HepG2 (cell line): ENCODE measurements around the gene TPX2. TPM values are rescaled to one million over a fixed set of nuclear protein-coding genes. Genes with fewer than 3 reads are reported as not detected.

ENCODE experiments used
- BRCA1 ChIP-seq: sonication (generic); formaldehyde crosslinking; IDR thresholded peaks from 2 replicates; pipeline ENCODE4 v1.4.0; 2020; ENCODE audit warnings: missing genetic modification reagents
- IRF2 ChIP-seq: IDR thresholded peaks from 2 replicates; pipeline ENCODE4 v1.6.1; 2018; ENCODE audit warnings: missing genetic modification reagents, missing compliant biosample characterization
- NCOA1 ChIP-seq: sonication (generic); formaldehyde crosslinking; IDR thresholded peaks from 2 replicates; pipeline ENCODE4 v1.9.0; 2021; ENCODE audit warnings: missing genetic modification reagents
- PRPF4 ChIP-seq: fragments of 200-400 bp; formaldehyde crosslinking; IDR thresholded peaks from 2 replicates; pipeline ENCODE4 v1.6.1; 2016; ENCODE audit warnings: low read length, low read depth; ENCODE audit not compliant: poor library complexity, severe bottlenecking
- ZNF121 ChIP-seq: sonication (generic); formaldehyde crosslinking; IDR thresholded peaks from 2 replicates; pipeline ENCODE4 v1.5.0; 2020; ENCODE audit warnings: mild to moderate bottlenecking, missing genetic modification reagents
- ZNF572 ChIP-seq: sonication (generic); formaldehyde crosslinking; IDR thresholded peaks from 2 replicates; pipeline ENCODE4 v1.5.1; 2020; ENCODE audit warnings: mild to moderate bottlenecking, missing genetic modification reagents
- ZNF652 ChIP-seq: IDR thresholded peaks from 2 replicates; pipeline ENCODE4 v1.6.1; 2016; ENCODE audit warnings: low read depth, borderline replicate concordance
- ZNF746 ChIP-seq: sonication (generic); formaldehyde crosslinking; IDR thresholded peaks from 2 replicates; pipeline ENCODE4 v1.8.0; 2022; ENCODE audit warnings: mild to moderate bottlenecking, missing genetic modification reagents
- polyA plus RNA-seq, 8 experiments: library from polyadenylated mRNA; depleted of rRNA in 3 of 8; stranded (reverse) in 7 of 8; unstranded in 1 of 8; fragments of >200 nt; fragmentation: Illumina TruSeq in 4 of 8; extraction: Trizol in 4 of 8; gene quantifications; 2 replicates each; pipeline versions ENCODE4 v1.2.1 to v1.2.3, GENCODE V29; 2011 to 2016; ENCODE audit warnings: low read depth in 4 of 8, missing spikeins in 1 of 8, mixed read lengths in 1 of 8; ENCODE audit not compliant: insufficient read depth in 1 of 8
- total RNA-seq, 5 experiments: library from RNA; depleted of rRNA; stranded (reverse); fragments of >200 nt; fragmentation: Illumina TruSeq; extraction: Trizol; gene quantifications; 2 replicates each; pipeline ENCODE4 v1.2.3, GENCODE V29; 2016; ENCODE audit warnings: low read depth in 1 of 5
- TF ChIP-seq, protein P1 (sequence below): sonication (generic); formaldehyde crosslinking; IDR thresholded peaks from 2 replicates; pipeline ENCODE4 v1.8.1; 2023; ENCODE audit warnings: mild to moderate bottlenecking, moderate library complexity, missing genetic modification reagents
- TF ChIP-seq, protein P2 (sequence below): sonication (generic); formaldehyde crosslinking; conservative IDR thresholded peaks from 2 replicates; pipeline ENCODE4 v1.8.1; 2023; ENCODE audit warnings: missing genetic modification reagents
- TF ChIP-seq, protein P3 (sequence below): sonication (generic); formaldehyde crosslinking; IDR thresholded peaks from 2 replicates; pipeline ENCODE4 v1.5.1; 2020; ENCODE audit warnings: mild to moderate bottlenecking, missing genetic modification reagents, moderate library complexity
- TF ChIP-seq, protein P4 (sequence below): IDR thresholded peaks from 2 replicates; pipeline ENCODE4 v1.6.1; 2012; ENCODE audit warnings: low read depth, low read length, improper control_type of control experiment
- TF ChIP-seq, protein P5 (sequence below): sonication (generic); formaldehyde crosslinking; IDR thresholded peaks from 2 replicates; pipeline ENCODE4 v1.9.0; 2021; ENCODE audit warnings: mild to moderate bottlenecking, missing genetic modification reagents

The TPX2 gene
- total and polyA plus RNA-seq, 2 of the 13 experiments (the other 11 are each of a cell fraction or from before 2014, with no cell fraction given) = 34.3 to 124 TPM

DNA sequence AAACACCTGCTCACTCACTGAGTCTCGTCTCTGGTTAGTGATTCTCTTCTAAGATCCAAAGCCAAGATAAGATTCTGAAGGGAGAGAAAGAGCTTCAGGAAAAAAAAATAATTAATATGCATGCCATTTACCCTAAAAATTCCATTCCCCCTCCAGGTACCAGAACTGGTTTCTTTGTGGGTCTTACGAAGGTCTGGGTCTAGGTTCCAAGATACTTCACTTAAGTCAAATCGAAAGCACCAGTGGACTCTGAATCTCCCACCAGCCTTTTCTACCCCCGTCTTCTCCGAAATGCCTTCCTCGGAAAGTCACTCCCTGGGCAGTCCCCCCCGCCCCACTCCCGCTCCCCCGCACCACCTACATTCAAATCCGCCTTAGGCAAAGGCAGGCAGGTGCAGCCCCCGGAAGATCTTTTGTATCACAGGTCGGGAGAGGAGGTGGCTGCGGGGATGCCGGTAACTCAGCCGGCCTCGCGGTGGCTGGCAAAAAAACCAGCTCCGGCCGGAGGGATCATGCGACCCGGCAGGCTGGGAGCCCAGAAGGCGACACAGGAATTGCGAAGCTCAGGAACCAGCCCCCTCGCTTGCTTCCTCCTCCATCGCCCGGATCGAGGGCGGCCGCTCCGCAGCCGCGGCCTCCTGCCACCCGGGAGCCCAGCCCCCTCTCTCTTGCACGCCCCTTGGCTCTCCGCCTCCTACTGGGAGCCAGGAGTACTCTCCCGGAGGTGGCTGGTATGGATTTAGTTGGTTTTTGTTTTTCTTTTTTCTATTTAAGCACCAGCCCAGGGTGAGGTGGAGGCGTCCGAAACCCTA, 16.6 kb upstream of the TPX2 start, which contains the start of gene BCL2L1 (continued):
- TF ChIP-seq, protein P1, sequence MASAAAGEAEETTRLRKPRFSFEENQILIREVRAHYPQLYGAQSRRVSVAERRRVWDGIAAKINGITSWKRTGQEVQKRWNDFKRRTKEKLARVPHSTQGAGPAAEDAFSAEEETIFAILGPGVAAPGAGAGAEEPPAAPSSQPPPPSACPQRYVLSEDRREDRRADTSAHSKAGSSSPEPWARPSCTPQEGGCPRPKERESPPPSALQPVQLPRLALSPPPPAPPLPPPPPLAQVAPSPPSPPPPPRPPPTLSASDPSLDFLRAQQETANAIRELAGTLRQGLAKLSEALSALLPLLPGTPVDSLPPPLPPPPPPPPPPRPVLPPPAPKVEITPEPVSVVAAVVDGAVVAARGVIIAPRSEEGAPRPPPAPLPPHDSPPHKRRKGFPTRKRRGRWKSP (CRISPR knock-in tag) = no peak
- peak; percentile 53; the same call in 1 of the 2 replicates for TF ChIP-seq IRF2 (CRISPR knock-in tag)
- TF ChIP-seq ZNF746 (CRISPR knock-in tag) = no peak
- TF ChIP-seq, protein P2, sequence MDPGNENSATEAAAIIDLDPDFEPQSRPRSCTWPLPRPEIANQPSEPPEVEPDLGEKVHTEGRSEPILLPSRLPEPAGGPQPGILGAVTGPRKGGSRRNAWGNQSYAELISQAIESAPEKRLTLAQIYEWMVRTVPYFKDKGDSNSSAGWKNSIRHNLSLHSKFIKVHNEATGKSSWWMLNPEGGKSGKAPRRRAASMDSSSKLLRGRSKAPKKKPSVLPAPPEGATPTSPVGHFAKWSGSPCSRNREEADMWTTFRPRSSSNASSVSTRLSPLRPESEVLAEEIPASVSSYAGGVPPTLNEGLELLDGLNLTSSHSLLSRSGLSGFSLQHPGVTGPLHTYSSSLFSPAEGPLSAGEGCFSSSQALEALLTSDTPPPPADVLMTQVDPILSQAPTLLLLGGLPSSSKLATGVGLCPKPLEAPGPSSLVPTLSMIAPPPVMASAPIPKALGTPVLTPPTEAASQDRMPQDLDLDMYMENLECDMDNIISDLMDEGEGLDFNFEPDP (CRISPR knock-in tag) = no peak
- TF ChIP-seq, protein P3, sequence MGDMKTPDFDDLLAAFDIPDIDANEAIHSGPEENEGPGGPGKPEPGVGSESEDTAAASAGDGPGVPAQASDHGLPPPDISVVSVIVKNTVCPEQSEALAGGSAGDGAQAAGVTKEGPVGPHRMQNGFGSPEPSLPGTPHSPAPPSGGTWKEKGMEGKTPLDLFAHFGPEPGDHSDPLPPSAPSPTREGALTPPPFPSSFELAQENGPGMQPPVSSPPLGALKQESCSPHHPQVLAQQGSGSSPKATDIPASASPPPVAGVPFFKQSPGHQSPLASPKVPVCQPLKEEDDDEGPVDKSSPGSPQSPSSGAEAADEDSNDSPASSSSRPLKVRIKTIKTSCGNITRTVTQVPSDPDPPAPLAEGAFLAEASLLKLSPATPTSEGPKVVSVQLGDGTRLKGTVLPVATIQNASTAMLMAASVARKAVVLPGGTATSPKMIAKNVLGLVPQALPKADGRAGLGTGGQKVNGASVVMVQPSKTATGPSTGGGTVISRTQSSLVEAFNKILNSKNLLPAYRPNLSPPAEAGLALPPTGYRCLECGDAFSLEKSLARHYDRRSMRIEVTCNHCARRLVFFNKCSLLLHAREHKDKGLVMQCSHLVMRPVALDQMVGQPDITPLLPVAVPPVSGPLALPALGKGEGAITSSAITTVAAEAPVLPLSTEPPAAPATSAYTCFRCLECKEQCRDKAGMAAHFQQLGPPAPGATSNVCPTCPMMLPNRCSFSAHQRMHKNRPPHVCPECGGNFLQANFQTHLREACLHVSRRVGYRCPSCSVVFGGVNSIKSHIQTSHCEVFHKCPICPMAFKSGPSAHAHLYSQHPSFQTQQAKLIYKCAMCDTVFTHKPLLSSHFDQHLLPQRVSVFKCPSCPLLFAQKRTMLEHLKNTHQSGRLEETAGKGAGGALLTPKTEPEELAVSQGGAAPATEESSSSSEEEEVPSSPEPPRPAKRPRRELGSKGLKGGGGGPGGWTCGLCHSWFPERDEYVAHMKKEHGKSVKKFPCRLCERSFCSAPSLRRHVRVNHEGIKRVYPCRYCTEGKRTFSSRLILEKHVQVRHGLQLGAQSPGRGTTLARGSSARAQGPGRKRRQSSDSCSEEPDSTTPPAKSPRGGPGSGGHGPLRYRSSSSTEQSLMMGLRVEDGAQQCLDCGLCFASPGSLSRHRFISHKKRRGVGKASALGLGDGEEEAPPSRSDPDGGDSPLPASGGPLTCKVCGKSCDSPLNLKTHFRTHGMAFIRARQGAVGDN (CRISPR knock-in tag) = no peak; the same call in 1 of the 2 replicates
- no peak for TF ChIP-seq NCOA1
- no peak for TF ChIP-seq ZNF572 (CRISPR knock-in tag)
- TF ChIP-seq, protein P4, sequence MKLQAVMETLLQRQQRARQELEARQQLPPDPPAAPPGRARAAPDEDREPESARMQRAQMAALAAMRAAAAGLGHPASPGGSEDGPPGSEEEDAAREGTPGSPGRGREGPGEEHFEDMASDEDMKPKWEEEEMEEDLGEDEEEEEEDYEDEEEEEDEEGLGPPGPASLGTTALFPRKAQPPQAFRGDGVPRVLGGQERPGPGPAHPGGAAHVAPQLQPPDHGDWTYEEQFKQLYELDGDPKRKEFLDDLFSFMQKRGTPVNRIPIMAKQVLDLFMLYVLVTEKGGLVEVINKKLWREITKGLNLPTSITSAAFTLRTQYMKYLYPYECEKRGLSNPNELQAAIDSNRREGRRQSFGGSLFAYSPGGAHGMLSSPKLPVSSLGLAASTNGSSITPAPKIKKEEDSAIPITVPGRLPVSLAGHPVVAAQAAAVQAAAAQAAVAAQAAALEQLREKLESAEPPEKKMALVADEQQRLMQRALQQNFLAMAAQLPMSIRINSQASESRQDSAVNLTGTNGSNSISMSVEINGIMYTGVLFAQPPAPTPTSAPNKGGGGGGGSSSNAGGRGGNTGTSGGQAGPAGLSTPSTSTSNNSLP = 0 out of 2 replicates have a peak, but pooled peaks have one; percentile 5
- no peak for TF ChIP-seq ZNF121 (CRISPR knock-in tag)
- TF ChIP-seq ZNF652 (CRISPR knock-in tag) = no peak
- TF ChIP-seq, protein P5, sequence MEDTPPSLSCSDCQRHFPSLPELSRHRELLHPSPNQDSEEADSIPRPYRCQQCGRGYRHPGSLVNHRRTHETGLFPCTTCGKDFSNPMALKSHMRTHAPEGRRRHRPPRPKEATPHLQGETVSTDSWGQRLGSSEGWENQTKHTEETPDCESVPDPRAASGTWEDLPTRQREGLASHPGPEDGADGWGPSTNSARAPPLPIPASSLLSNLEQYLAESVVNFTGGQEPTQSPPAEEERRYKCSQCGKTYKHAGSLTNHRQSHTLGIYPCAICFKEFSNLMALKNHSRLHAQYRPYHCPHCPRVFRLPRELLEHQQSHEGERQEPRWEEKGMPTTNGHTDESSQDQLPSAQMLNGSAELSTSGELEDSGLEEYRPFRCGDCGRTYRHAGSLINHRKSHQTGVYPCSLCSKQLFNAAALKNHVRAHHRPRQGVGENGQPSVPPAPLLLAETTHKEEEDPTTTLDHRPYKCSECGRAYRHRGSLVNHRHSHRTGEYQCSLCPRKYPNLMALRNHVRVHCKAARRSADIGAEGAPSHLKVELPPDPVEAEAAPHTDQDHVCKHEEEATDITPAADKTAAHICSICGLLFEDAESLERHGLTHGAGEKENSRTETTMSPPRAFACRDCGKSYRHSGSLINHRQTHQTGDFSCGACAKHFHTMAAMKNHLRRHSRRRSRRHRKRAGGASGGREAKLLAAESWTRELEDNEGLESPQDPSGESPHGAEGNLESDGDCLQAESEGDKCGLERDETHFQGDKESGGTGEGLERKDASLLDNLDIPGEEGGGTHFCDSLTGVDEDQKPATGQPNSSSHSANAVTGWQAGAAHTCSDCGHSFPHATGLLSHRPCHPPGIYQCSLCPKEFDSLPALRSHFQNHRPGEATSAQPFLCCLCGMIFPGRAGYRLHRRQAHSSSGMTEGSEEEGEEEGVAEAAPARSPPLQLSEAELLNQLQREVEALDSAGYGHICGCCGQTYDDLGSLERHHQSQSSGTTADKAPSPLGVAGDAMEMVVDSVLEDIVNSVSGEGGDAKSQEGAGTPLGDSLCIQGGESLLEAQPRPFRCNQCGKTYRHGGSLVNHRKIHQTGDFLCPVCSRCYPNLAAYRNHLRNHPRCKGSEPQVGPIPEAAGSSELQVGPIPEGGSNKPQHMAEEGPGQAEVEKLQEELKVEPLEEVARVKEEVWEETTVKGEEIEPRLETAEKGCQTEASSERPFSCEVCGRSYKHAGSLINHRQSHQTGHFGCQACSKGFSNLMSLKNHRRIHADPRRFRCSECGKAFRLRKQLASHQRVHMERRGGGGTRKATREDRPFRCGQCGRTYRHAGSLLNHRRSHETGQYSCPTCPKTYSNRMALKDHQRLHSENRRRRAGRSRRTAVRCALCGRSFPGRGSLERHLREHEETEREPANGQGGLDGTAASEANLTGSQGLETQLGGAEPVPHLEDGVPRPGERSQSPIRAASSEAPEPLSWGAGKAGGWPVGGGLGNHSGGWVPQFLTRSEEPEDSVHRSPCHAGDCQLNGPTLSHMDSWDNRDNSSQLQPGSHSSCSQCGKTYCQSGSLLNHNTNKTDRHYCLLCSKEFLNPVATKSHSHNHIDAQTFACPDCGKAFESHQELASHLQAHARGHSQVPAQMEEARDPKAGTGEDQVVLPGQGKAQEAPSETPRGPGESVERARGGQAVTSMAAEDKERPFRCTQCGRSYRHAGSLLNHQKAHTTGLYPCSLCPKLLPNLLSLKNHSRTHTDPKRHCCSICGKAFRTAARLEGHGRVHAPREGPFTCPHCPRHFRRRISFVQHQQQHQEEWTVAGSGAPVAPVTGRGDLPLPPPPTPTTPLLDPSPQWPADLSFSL (CRISPR knock-in tag) = no peak
- peak; percentile 70 for TF ChIP-seq PRPF4
- no peak for TF ChIP-seq BRCA1 (CRISPR knock-in tag)
